GM12878 (cell line): ENCODE data around the gene CREBZF. TPM values are rescaled to one million over a fixed set of nuclear protein-coding genes. Genes with fewer than 3 reads are reported as not detected.

Experiments
- ATAC-seq: fragments of 200-7000 bp; cut with Tn5 transposase; 3 replicates; pipeline ENCODE4 v1.9.1; 2020; ENCODE audit warnings: mild to moderate bottlenecking, moderate library complexity
- BruUV-seq: library from RNA; stranded (reverse); fragments of 400-500 nt; replicated peaks from 2 replicates; lab custom pipeline; 2021; lab: Mats Ljungman, UMichigan
- CTCF ChIA-PET: fragments of 300-600 bp; sonication (Branson Sonifier 250); formaldehyde crosslinking; extraction: SDS; loops from one replicate; lab custom pipeline; 2021; ENCODE audit warnings: inconsistent platforms; lab: Yijun Ruan, JAX
- POLR2A ChIA-PET: fragments of 350-600 bp; formaldehyde crosslinking; extraction: SDS; loops from one replicate; lab custom pipeline; 2021; ENCODE audit warnings: inconsistent platforms; lab: Charles Lee
- RAD21 ChIA-PET: fragments of 300-600 bp; sonication (Branson Sonifier 250); formaldehyde crosslinking; loops from one replicate; lab custom pipeline; 2023; ENCODE audit warnings: antibody characterized with exemption; ENCODE audit not compliant: unreplicated experiment; lab: Charles Lee
- SMC1A ChIA-PET: fragments of 300-600 bp; sonication (Branson Sonifier 250); formaldehyde crosslinking; loops from one replicate; lab custom pipeline; 2023; ENCODE audit not compliant: unreplicated experiment, uncharacterized antibody; lab: Charles Lee
- DNase-seq: peaks from one replicate; pipeline ENCODE4 v3.0.0-alpha.2; 2011; ENCODE audit warnings: low read depth, low spot score
- FAIRE-seq: peaks from 3 replicates; lab custom pipeline; 2011; peaks lifted over from hg19 to GRCh38; lab: Jason Lieb, UNC
- H2AFZ ChIP-seq: 2 replicates; pipeline ENCODE4 v1.6.0; 2011; ENCODE audit warnings: low read depth, low read length, control low read depth; ENCODE audit not compliant: control insufficient read depth
- H3K27ac ChIP-seq: 2 replicates; pipeline ENCODE4 v1.5.1; 2011; ENCODE audit warnings: control low read depth; ENCODE audit not compliant: control insufficient read depth, insufficient read depth
- H3K27me3 ChIP-seq, 2 experiments: replicated peaks in 1 of 2; 2 replicates each; pipeline versions ENCODE4 v1.6.0 to v1.6.1; 2011; ENCODE audit warnings: low read length in 1 of 2; ENCODE audit not compliant: control insufficient read depth in 2 of 2, insufficient read depth in 2 of 2
- H3K36me3 ChIP-seq, 2 experiments: 2 replicates each; pipeline ENCODE4 v1.5.1; 2011; ENCODE audit warnings: low read length in 1 of 2; ENCODE audit not compliant: control insufficient read depth in 2 of 2, insufficient read depth in 2 of 2
- H3K4me1 ChIP-seq: 2 replicates; pipeline ENCODE4 v1.6.1; 2011; ENCODE audit warnings: mild to moderate bottlenecking, low read length, moderate library complexity, mixed read lengths; ENCODE audit not compliant: control insufficient read depth, insufficient read depth
- H3K4me2 ChIP-seq: 2 replicates; pipeline ENCODE4 v1.6.0; 2011; ENCODE audit warnings: control low read depth; ENCODE audit not compliant: control insufficient read depth, insufficient read depth
- H3K4me3 ChIP-seq: fragments of 200-600 bp; sonication (generic); 2 replicates; pipeline ENCODE4 v1.5.1; 2016
- H3K79me2 ChIP-seq: 2 replicates; pipeline ENCODE4 v1.6.0; 2011; ENCODE audit warnings: low read length; ENCODE audit not compliant: control insufficient read depth, insufficient read depth
- H3K9ac ChIP-seq: 2 replicates; pipeline ENCODE4 v1.8.0; 2011; ENCODE audit warnings: low read length, control low read depth, mixed read lengths; ENCODE audit not compliant: control insufficient read depth, insufficient read depth
- H3K9me3 ChIP-seq: replicated peaks from 3 replicates; pipeline ENCODE4 v1.5.1; 2011; ENCODE audit warnings: mild to moderate bottlenecking, low read length; ENCODE audit not compliant: control insufficient read depth, insufficient read depth
- H4K20me1 ChIP-seq: 2 replicates; pipeline ENCODE4 v1.6.0; 2011; ENCODE audit not compliant: control insufficient read depth, insufficient read depth
- BACH1 ChIP-seq: fragments of 450-650 bp; IDR thresholded peaks from 2 replicates; pipeline ENCODE4 v1.6.1; 2017; ENCODE audit warnings: mild to moderate bottlenecking, borderline replicate concordance
- MTA2 ChIP-seq: fragments of 450-650 bp; IDR thresholded peaks from 2 replicates; pipeline ENCODE4 v1.6.1; 2016; ENCODE audit warnings: low read depth, mild to moderate bottlenecking, moderate library complexity
- RUNX3 ChIP-seq: IDR thresholded peaks from 2 replicates; pipeline ENCODE4 v1.6.1; 2012; ENCODE audit warnings: low read length, inconsistent platforms
- USF2 ChIP-seq: IDR thresholded peaks from 2 replicates; pipeline ENCODE4 v1.6.1; 2011; ENCODE audit warnings: low read depth, low read length, improper control_type of control experiment, borderline replicate concordance
- ZBTB11 ChIP-seq: fragments of 450-650 bp; formaldehyde crosslinking; IDR thresholded peaks from 2 replicates; pipeline ENCODE4 v1.5.0; 2022; ENCODE audit warnings: mild to moderate bottlenecking, missing genetic modification characterization
- ZNF274 ChIP-seq: IDR thresholded peaks from one replicate; pipeline ENCODE4 v1.8.0; 2011; ENCODE audit not compliant: insufficient read length, insufficient read depth
- WGBS: methylation state at CpG from one replicate; pipeline ENCODE4 v1.1.6; 2016; ENCODE audit warnings: low lambda C conversion rate; ENCODE audit not compliant: insufficient replicate concordance, insufficient coverage; ENCODE audit errors: missing lambda C conversion rate; 5-methylcytosine and 5-hydroxymethylcytosine counted together
- in situ Hi-C: fragments of 300-500 bp; cut with MboI; formaldehyde crosslinking; loops from 9 replicates; pipeline ENCODE4 v1.14.3; 2018; ENCODE audit warnings: mixed read lengths
- intact Hi-C: fragments of 100-400 bp; cut with micrococcal nuclease; formaldehyde crosslinking; loops from one replicate; pipeline ENCODE4 v1.14.2; 2022; ENCODE audit not compliant: unreplicated experiment
- polyA plus RNA-seq, 11 experiments: library from polyadenylated mRNA; depleted of rRNA in 4 of 11; unstranded in 6 of 11; stranded (reverse) in 5 of 11; fragments of >200 nt; fragmentation: Nextera tagmentation in 4 of 11; fragmentation: Illumina TruSeq in 1 of 11; extraction: Ambion mirVana in 4 of 11; extraction: Trizol in 1 of 11; gene quantifications; 1 replicate in 1 of 11; 2 replicates in 10 of 11; pipeline versions ENCODE4 v1.2.1 to v1.2.3, GENCODE V29; 2011 to 2016; ENCODE audit warnings: inconsistent platforms in 2 of 11, missing spikeins in 2 of 11, low read depth in 1 of 11
- total RNA-seq, 4 experiments: library from RNA; depleted of rRNA in 3 of 4; stranded (reverse); fragments of >200 nt in 3 of 4; fragmentation: Illumina TruSeq in 1 of 4; extraction: Trizol in 1 of 4; gene quantifications; 2 replicates each; pipeline versions ENCODE4 v1.2.1 to v1.2.3, GENCODE V29; 2013 to 2021
- TF ChIP-seq, protein P1 (sequence below): fragments of 450-650 bp; IDR thresholded peaks from 2 replicates; pipeline ENCODE4 v1.6.1; 2016; ENCODE audit warnings: mild to moderate bottlenecking
- TF ChIP-seq, protein P2 (sequence below): IDR thresholded peaks from 2 replicates; pipeline ENCODE4 v1.6.1; 2011; ENCODE audit warnings: borderline replicate concordance, low read depth, mild to moderate bottlenecking, moderate library complexity, mixed read lengths, low read length; ENCODE audit not compliant: insufficient read depth; ENCODE audit errors: extremely low read length

The CREBZF gene
- total and polyA plus RNA-seq, 10 of the 15 experiments (the other 5 are each of a cell fraction or from before 2014, with no cell fraction given) = 11.1 to 51.2 (median 34.1) TPM

- no peak for TF ChIP-seq ZBTB11
Measured at GRCh38 chr11:85627332-85627997, 37.5 kb downstream of the CREBZF start, which contains the start of gene DLG2 (continued).

- H3K27ac ChIP-seq = no peak overlapping the region
- intact Hi-C loops (loop anchor here (10.0 kb wide), 1 partner anchor 512 kb away; no protein-coding TSS in a partner anchor), in situ Hi-C loops (no loop called here)
- peaks cover 24% of the 10 kb centered on the region for H3K79me2 ChIP-seq
- H4K20me1 ChIP-seq = no peaks in the 10 kb centered on the region
- ATAC-seq (no peak), DNase-seq (no peak), FAIRE-seq (no peak)
- H3K4me3 ChIP-seq = peak overlapping the region; percentile 94; the same call in 1 of the 2 replicates
- no TSS peak for BruUV-seq
- H3K9me3 ChIP-seq = no peaks in the 10 kb centered on the region
- CTCF ChIA-PET = interaction anchor here (1.1 kb wide), 1 partner anchor 21 kb away, joined by 4 read pairs; the partner anchor contains the start of gene TMEM126A
- H3K4me1 ChIP-seq = peaks cover 8% of the 10 kb centered on the region
- 63% methylated on average over 2 of the region's 2 CpGs for WGBS
- H3K4me2 ChIP-seq = no peak overlapping the region
- peaks cover 0 to 4% of the 10 kb centered on the region in 2 experiments; a peak in 1 of 4 replicates for H3K36me3 ChIP-seq
- H2AFZ ChIP-seq = no peak overlapping the region
- SMC1A ChIA-PET = interaction anchor here (0.7 to 2.6 kb wide), 5 partner anchors 21 to 53 kb away, joined by 3 to 11 read pairs (median 4); partner anchors contain the start of gene TMEM126A
- no peaks in the 10 kb centered on the region for H3K27me3 ChIP-seq
- RAD21 ChIA-PET = interaction anchor here (1.2 to 3.4 kb wide), 2 partner anchors 21 to 52 kb away, joined by 3 to 26 read pairs; partner anchors contain the start of gene TMEM126A
- H3K9ac ChIP-seq = no peak overlapping the region
- POLR2A ChIA-PET = interaction anchor here (0.9 to 5.5 kb wide), 3 partner anchors 18 to 53 kb away, joined by 4 to 35 read pairs (median 6); partner anchors contain the start of gene TMEM126A
- TF ChIP-seq ZNF274 = no peak
- TF ChIP-seq, protein P1, sequence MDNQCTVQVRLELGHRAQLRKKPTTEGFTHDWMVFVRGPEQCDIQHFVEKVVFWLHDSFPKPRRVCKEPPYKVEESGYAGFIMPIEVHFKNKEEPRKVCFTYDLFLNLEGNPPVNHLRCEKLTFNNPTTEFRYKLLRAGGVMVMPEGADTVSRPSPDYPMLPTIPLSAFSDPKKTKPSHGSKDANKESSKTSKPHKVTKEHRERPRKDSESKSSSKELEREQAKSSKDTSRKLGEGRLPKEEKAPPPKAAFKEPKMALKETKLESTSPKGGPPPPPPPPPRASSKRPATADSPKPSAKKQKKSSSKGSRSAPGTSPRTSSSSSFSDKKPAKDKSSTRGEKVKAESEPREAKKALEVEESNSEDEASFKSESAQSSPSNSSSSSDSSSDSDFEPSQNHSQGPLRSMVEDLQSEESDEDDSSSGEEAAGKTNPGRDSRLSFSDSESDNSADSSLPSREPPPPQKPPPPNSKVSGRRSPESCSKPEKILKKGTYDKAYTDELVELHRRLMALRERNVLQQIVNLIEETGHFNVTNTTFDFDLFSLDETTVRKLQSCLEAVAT = no peak
- TF ChIP-seq MTA2 = no peak
- TF ChIP-seq BACH1 = no peak
- TF ChIP-seq RUNX3 = no peak
- TF ChIP-seq, protein P2, sequence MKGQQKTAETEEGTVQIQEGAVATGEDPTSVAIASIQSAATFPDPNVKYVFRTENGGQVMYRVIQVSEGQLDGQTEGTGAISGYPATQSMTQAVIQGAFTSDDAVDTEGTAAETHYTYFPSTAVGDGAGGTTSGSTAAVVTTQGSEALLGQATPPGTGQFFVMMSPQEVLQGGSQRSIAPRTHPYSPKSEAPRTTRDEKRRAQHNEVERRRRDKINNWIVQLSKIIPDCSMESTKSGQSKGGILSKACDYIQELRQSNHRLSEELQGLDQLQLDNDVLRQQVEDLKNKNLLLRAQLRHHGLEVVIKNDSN = no peak
- no peak for TF ChIP-seq USF2
Measured at GRCh38 chr11:85626496-85626895, 38.4 kb downstream of the CREBZF start.
